ENCODE data around the gene MKNK2.
A peak's percentile ranks its signal among the peaks of the same experiment; 100 is the strongest.

DNA sequence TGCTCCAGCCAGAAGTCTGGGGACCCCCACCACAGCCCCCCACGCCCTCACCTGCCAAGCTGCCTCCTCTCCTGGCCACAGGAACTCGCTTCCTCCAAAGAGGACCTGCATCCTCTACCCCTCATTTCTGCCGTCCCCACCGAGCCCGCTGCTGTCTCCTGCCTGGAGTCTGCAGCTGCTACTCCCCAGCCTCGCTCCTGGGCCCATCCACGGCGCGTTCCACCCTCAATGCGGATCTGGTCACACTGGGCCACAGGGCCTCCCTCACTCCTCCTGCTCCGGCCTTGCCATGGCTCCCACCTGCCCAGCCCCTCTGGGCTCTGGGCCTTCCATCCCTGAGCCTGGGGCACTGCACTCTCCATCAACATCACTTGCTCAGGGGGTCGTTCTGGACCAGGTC, 39.9 kb downstream of the MKNK2 start:
- TF ChIP-seq CTCF (IDR thresholded peaks at IDR 0.05 in 2 of 3, conservative IDR thresholded peaks at IDR 0.05 in 1 of 3; ENCODE audit: borderline replicate concordance in 1 of 3, insufficient read depth in 1 of 3, low read depth in 2 of 3, low read length in 2 of 3), result no peak
- no peak for TF ChIP-seq SP1 (IDR thresholded peaks at IDR 0.05; ENCODE audit: low read depth)
- TF ChIP-seq EZH2 (IDR thresholded peaks at IDR 0.05), result no peak
- TF ChIP-seq REST (IDR thresholded peaks at IDR 0.05; ENCODE audit: low read depth), result no peak
- no peak for TF ChIP-seq POLR2A (IDR thresholded peaks at IDR 0.05; ENCODE audit: borderline replicate concordance, extremely low read depth, insufficient read depth, insufficient read length)
- no peak for TF ChIP-seq ZBTB33 (IDR thresholded peaks at IDR 0.05; ENCODE audit: extremely low read depth, insufficient replicate concordance, low read length)
- no peak for TF ChIP-seq YY1 (IDR thresholded peaks at IDR 0.05; ENCODE audit: extremely low read depth, insufficient replicate concordance, low read depth, low read length)
- peak; percentile 12; the same call in 1 of the 2 replicates for TF ChIP-seq POLR2AphosphoS5 (IDR thresholded peaks at IDR 0.05; ENCODE audit: low read depth, low read length)
- TF ChIP-seq MAX (IDR thresholded peaks at IDR 0.05), result no peak
